HepG2 (cell line): ENCODE results near the gene KLHL21. TPM values are rescaled to one million over a fixed set of nuclear protein-coding genes. Genes with fewer than 3 reads are reported as not detected.

Experiments
- ESRRA ChIP-seq: sonication (generic); formaldehyde crosslinking; IDR thresholded peaks from 2 replicates; pipeline ENCODE4 v1.5.1; 2020; ENCODE audit warnings: mild to moderate bottlenecking, low read depth, missing genetic modification reagents
- JUND ChIP-seq: sonication (generic); formaldehyde crosslinking; IDR thresholded peaks from 2 replicates; pipeline ENCODE4 v1.8.0; 2022; ENCODE audit warnings: mild to moderate bottlenecking, missing genetic modification reagents
- KLF12 ChIP-seq: sonication (generic); formaldehyde crosslinking; IDR thresholded peaks from 2 replicates; pipeline ENCODE4 v1.4.0; 2020; ENCODE audit warnings: missing genetic modification reagents, borderline replicate concordance
- MATR3 ChIP-seq: sonication (generic); formaldehyde crosslinking; IDR thresholded peaks from 2 replicates; pipeline ENCODE4 v1.4.0; 2020; ENCODE audit warnings: missing genetic modification reagents
- MXI1 ChIP-seq: IDR thresholded peaks from 3 replicates; pipeline ENCODE4 v1.6.1; 2012; ENCODE audit warnings: low read depth, low read length, inconsistent platforms, borderline replicate concordance
- PHF21A ChIP-seq: sonication (generic); formaldehyde crosslinking; IDR thresholded peaks from 2 replicates; pipeline ENCODE4 v1.5.0; 2020; ENCODE audit warnings: mild to moderate bottlenecking, missing genetic modification reagents
- ZFYVE20 ChIP-seq: sonication (generic); formaldehyde crosslinking; IDR thresholded peaks from 2 replicates; pipeline ENCODE4 v1.8.0; 2023; ENCODE audit warnings: low read depth, mild to moderate bottlenecking, moderate library complexity, missing genetic modification reagents, borderline replicate concordance
- ZNF253 ChIP-seq: sonication (generic); formaldehyde crosslinking; IDR thresholded peaks from 2 replicates; pipeline ENCODE4 v1.8.0; 2022; ENCODE audit warnings: mild to moderate bottlenecking, missing genetic modification reagents, borderline replicate concordance
- ZNF550 ChIP-seq: sonication (generic); formaldehyde crosslinking; IDR thresholded peaks from 2 replicates; pipeline ENCODE4 v1.4.0; 2020; ENCODE audit warnings: mild to moderate bottlenecking, missing genetic modification reagents, borderline replicate concordance
- ZNF788 ChIP-seq: sonication (generic); formaldehyde crosslinking; IDR thresholded peaks from 2 replicates; pipeline ENCODE4 v1.5.0; 2020; ENCODE audit warnings: mild to moderate bottlenecking, missing genetic modification reagents, borderline replicate concordance
- polyA plus RNA-seq, 8 experiments: library from polyadenylated mRNA; depleted of rRNA in 3 of 8; stranded (reverse) in 7 of 8; unstranded in 1 of 8; fragments of >200 nt; fragmentation: Illumina TruSeq in 4 of 8; extraction: Trizol in 4 of 8; gene quantifications; 2 replicates each; pipeline versions ENCODE4 v1.2.1 to v1.2.3, GENCODE V29; 2011 to 2016; ENCODE audit warnings: low read depth in 4 of 8, missing spikeins in 1 of 8, mixed read lengths in 1 of 8; ENCODE audit not compliant: insufficient read depth in 1 of 8
- total RNA-seq, 5 experiments: library from RNA; depleted of rRNA; stranded (reverse); fragments of >200 nt; fragmentation: Illumina TruSeq; extraction: Trizol; gene quantifications; 2 replicates each; pipeline ENCODE4 v1.2.3, GENCODE V29; 2016; ENCODE audit warnings: low read depth in 1 of 5
- TF ChIP-seq, protein P1 (sequence below): sonication (generic); formaldehyde crosslinking; IDR thresholded peaks from 2 replicates; pipeline ENCODE4 v1.5.1; 2020; ENCODE audit warnings: mild to moderate bottlenecking, missing genetic modification reagents
- TF ChIP-seq, protein P2 (sequence below): sonication (generic); formaldehyde crosslinking; IDR thresholded peaks from 2 replicates; pipeline ENCODE4 v1.4.0; 2020; ENCODE audit warnings: missing genetic modification reagents, borderline replicate concordance
- TF ChIP-seq, protein P3 (sequence below): sonication (generic); formaldehyde crosslinking; IDR thresholded peaks from 2 replicates; pipeline ENCODE4 v1.4.0; 2020; ENCODE audit warnings: missing genetic modification reagents, borderline replicate concordance
- TF ChIP-seq, protein P4 (sequence below): sonication (generic); formaldehyde crosslinking; conservative IDR thresholded peaks from 2 replicates; pipeline ENCODE4 v1.8.0; 2022; ENCODE audit warnings: missing genetic modification reagents
- TF ChIP-seq, protein P5 (sequence below): sonication (generic); formaldehyde crosslinking; IDR thresholded peaks from 2 replicates; pipeline ENCODE4 v1.4.0; 2020; ENCODE audit warnings: mild to moderate bottlenecking, low read depth, missing genetic modification reagents

KLHL21 gene
- total and polyA plus RNA-seq, 2 of the 13 experiments (the other 11 are each of a cell fraction or from before 2014, with no cell fraction given): 14.8 to 25.0 TPM

DNA sequence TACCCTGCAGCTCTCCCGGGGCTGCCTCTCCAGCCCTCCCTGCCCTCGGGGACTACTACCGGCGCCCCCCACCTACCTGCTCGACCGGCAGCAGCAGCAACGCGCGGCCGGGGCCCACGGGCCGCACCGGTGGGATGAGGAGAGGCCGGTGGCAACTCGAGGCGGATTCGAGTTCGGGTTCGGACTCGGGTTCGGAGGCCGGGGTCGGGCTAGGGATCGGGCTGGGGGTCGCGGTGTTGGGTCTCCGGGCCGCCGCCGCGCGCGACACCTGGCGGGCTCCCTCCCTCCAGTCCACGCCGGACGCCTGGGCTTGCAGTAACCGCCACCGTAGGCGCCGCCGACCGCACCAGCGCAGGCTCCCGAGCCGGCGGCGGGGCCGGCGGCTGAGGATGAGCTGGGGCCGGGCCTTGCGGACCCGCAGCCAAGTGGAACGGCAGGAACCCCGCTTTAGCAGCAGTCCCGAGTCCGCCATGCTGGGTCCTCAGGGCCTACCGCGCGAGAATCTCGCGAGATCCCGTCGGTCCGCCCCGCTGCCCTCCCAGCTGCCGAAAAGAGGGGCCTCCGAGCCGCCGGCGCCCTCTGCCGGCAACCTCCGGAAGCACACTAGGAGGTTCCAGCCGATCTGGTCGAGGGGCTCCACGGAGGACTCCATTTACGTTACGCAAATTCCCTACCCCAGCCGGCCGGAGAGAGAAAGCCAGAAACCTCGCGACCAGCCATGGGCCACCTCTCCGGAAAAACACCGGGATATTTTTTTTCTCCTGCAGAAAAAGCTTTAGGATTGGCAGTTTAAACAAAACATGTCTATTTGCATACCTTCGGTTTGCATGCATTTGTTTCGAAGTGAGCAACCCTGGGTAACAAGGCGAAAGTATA, 48.4 kb downstream of the KLHL21 start, which contains the start of gene NOL9 (continued):
- TF ChIP-seq ZFYVE20: no peak
- TF ChIP-seq MXI1: peak; percentile 91
- no peak for TF ChIP-seq JUND (CRISPR knock-in tag)
- no peak for TF ChIP-seq ESRRA (CRISPR knock-in tag)
- peak; percentile 92; the same call in 1 of the 2 replicates for TF ChIP-seq KLF12 (CRISPR knock-in tag)
- TF ChIP-seq, protein P1, sequence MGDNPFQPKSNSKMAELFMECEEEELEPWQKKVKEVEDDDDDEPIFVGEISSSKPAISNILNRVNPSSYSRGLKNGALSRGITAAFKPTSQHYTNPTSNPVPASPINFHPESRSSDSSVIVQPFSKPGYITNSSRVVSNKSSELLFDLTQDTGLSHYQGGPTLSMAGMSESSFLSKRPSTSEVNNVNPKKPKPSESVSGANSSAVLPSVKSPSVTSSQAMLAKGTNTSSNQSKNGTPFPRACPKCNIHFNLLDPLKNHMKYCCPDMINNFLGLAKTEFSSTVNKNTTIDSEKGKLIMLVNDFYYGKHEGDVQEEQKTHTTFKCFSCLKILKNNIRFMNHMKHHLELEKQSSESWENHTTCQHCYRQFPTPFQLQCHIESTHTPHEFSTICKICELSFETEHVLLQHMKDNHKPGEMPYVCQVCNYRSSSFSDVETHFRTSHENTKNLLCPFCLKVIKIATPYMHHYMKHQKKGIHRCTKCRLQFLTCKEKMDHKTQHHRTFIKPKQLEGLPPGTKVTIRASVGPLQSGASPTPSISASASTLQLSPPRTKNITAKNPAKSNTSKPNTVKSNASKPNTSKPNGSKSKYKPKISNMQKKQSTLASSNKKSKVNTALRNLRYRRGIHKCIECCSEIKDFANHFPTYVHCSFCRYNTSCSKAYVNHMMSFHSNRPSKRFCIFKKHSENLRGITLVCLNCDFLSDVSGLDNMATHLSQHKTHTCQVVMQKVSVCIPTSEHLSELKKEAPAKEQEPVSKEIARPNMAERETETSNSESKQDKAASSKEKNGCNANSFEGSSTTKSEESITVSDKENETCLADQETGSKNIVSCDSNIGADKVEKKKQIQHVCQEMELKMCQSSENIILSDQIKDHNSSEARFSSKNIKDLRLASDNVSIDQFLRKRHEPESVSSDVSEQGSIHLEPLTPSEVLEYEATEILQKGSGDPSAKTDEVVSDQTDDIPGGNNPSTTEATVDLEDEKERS (CRISPR knock-in tag): no peak
- TF ChIP-seq, protein P2, sequence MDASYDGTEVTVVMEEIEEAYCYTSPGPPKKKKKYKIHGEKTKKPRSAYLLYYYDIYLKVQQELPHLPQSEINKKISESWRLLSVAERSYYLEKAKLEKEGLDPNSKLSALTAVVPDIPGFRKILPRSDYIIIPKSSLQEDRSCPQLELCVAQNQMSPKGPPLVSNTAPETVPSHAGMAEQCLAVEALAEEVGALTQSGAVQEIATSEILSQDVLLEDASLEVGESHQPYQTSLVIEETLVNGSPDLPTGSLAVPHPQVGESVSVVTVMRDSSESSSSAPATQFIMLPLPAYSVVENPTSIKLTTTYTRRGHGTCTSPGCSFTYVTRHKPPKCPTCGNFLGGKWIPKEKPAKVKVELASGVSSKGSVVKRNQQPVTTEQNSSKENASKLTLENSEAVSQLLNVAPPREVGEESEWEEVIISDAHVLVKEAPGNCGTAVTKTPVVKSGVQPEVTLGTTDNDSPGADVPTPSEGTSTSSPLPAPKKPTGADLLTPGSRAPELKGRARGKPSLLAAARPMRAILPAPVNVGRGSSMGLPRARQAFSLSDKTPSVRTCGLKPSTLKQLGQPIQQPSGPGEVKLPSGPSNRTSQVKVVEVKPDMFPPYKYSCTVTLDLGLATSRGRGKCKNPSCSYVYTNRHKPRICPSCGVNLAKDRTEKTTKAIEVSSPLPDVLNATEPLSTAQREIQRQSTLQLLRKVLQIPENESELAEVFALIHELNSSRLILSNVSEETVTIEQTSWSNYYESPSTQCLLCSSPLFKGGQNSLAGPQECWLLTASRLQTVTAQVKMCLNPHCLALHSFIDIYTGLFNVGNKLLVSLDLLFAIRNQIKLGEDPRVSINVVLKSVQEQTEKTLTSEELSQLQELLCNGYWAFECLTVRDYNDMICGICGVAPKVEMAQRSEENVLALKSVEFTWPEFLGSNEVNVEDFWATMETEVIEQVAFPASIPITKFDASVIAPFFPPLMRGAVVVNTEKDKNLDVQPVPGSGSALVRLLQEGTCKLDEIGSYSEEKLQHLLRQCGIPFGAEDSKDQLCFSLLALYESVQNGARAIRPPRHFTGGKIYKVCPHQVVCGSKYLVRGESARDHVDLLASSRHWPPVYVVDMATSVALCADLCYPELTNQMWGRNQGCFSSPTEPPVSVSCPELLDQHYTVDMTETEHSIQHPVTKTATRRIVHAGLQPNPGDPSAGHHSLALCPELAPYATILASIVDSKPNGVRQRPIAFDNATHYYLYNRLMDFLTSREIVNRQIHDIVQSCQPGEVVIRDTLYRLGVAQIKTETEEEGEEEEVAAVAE: peak; percentile 48; the same call in 1 of the 2 replicates
- TF ChIP-seq ZNF788 (CRISPR knock-in tag): peak; percentile 73; the same call in 1 of the 2 replicates
- no peak for TF ChIP-seq ZNF253 (CRISPR knock-in tag)
- TF ChIP-seq MATR3: no peak
- TF ChIP-seq, protein P3, sequence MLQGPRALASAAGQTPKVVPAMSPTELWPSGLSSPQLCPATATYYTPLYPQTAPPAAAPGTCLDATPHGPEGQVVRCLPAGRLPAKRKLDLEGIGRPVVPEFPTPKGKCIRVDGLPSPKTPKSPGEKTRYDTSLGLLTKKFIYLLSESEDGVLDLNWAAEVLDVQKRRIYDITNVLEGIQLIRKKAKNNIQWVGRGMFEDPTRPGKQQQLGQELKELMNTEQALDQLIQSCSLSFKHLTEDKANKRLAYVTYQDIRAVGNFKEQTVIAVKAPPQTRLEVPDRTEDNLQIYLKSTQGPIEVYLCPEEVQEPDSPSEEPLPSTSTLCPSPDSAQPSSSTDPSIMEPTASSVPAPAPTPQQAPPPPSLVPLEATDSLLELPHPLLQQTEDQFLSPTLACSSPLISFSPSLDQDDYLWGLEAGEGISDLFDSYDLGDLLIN (CRISPR knock-in tag): no peak
- no peak for TF ChIP-seq ZNF550
- peak; percentile 71 for TF ChIP-seq PHF21A (CRISPR knock-in tag)
- TF ChIP-seq, protein P4, sequence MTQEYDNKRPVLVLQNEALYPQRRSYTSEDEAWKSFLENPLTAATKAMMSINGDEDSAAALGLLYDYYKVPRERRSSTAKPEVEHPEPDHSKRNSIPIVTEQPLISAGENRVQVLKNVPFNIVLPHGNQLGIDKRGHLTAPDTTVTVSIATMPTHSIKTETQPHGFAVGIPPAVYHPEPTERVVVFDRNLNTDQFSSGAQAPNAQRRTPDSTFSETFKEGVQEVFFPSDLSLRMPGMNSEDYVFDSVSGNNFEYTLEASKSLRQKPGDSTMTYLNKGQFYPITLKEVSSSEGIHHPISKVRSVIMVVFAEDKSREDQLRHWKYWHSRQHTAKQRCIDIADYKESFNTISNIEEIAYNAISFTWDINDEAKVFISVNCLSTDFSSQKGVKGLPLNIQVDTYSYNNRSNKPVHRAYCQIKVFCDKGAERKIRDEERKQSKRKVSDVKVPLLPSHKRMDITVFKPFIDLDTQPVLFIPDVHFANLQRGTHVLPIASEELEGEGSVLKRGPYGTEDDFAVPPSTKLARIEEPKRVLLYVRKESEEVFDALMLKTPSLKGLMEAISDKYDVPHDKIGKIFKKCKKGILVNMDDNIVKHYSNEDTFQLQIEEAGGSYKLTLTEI (CRISPR knock-in tag): no peak
- TF ChIP-seq, protein P5, sequence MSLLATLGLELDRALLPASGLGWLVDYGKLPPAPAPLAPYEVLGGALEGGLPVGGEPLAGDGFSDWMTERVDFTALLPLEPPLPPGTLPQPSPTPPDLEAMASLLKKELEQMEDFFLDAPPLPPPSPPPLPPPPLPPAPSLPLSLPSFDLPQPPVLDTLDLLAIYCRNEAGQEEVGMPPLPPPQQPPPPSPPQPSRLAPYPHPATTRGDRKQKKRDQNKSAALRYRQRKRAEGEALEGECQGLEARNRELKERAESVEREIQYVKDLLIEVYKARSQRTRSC (CRISPR knock-in tag): 0 out of 2 replicates have a peak, but pooled peaks have one; percentile 38
